HG03066 (cell line): Measurements from ENCODE around the gene KAZN.

Experiments used
- ATAC-seq: cut with Tn5 transposase; IDR thresholded peaks from one replicate; pipeline ENCODE4 v1.9.1; 2021; ENCODE audit warnings: low read depth; ENCODE audit not compliant: unreplicated experiment

Gene KAZN

GRCh38 chr1:14583788-14584187, 14.7 kb upstream of the KAZN start:
- ATAC-seq, result no peak

- ATAC-seq, result no peak
These were observed 12.8 kb upstream of the KAZN start for GRCh38 chr1:14585728-14586127.

GRCh38 chr1:14590411-14591180, 7.9 kb upstream of the KAZN start:
- ATAC-seq, result no peak

GRCh38 chr1:14591600-14591999, 6.9 kb upstream of the KAZN start:
- no peak for ATAC-seq

DNA sequence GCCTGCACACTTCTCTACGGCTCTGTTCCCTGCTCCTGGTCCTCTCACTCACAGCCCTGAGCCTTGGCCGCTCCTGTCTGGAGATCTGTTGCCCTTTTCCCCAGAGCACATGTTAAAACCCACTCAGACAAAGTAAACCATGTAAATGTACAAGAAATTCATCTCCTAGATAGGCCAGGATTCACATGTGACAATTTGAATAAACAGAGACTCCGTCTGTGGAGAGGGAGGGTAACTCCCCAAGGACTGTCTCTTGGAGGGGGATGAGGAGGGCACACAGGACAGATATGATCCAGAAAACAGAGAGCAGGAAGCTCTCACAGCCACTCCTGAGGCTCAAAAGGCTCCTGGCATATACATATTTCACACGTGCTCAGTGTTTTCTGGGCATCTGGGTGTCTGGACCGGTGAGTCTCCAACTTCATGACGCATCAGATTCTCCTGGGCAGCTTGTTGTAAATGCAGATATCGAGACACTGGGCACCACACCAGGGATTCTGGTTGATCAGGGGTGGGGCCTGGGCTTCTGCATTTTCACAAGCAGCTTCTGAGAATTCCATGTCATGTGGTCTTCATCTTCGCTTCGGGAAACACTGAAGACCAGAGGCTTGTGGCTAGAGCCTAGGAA, 6.4 kb upstream of the KAZN start:
- no peak for ATAC-seq

GRCh38 chr1:14593302-14593701, 5.2 kb upstream of the KAZN start:
- no peak for ATAC-seq

- ATAC-seq, result no peak
These were observed 4.4 kb upstream of the KAZN start for GRCh38 chr1:14594045-14594444.

GRCh38 chr1:14596591-14596990, 1.9 kb upstream of the KAZN start:
- no peak for ATAC-seq

DNA sequence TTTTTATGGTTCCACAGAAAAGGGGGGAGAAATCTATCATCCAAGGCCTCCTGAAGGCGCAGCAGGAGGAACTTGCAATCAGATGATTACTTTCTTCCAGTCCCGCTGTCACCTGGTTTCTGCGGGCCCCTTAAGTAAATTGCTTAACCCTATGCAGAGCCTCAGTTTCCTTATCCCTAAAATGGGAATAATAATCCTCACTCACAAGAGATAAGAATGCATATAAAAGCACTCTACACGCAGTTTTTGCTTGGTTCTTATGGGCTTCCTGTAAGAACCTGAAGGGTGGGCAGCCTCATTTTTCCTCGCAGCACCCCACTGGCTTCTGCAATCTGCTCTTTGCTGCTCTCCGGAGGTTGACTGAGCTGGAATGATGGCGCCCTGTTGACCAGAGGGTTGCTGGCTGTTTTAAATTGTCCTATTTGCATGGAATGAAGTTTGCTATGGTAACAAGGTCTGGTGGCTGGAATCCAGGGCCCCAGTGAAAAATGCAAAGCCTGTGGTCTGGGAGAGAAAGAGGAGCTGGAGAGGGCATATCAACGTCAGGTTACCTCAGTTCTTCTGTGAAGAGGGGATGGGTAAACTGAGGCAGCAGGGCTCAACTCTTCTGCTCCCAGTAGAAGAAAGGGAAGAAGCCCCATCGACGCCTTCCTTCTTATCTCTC, 1.0 kb upstream of the KAZN start:
- ATAC-seq, result no peak

- ATAC-seq, result no peak
These were observed 433 bp upstream of the KAZN start for GRCh38 chr1:14598007-14598497.

GRCh38 chr1:14599183-14599791, 802 bp downstream of the KAZN start:
- ATAC-seq, result no peak

DNA sequence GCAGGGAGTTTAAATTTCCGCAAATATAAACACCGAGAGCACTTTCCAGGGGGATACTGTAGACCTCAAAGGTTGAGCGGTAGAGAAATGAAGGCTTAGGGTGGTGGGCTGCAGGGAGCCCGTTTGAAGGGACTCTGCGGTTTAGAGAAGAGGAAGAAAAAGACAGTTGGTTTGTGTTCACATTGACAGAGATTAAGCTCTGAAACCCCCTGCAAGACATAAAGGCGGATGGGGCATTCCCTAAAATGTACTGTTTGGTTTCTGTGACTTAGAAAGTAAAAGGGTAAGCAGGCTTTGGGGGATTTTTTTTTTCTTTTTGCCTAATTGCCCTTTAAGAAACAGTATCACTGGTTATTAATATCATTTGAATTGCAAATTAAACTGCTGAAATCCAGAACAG, 1.3 kb downstream of the KAZN start:
- ATAC-seq, result no peak

- no peak for ATAC-seq
These were observed 2.1 kb downstream of the KAZN start for GRCh38 chr1:14600405-14601112.

DNA sequence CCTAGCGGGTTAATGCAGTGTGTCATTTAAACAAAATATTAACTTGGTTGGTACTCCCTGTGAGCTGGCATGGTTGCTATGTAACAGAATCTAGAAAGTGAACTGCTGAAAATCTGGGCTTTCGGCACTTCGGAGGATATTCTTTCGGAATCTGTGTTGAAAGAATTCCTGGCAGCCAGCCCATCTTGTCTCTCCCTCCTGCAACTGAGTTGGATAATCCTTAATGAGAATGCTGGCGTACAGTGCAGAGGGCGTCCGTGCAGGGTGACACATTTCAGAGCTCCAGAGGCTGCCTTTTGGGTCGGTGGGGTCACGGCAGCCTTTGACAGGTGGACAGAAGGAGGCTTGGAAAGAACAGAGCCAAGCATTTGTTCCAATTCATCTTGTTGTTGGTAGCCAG, 3.7 kb downstream of the KAZN start:
- no peak for ATAC-seq

- no peak for ATAC-seq
These were observed 5.2 kb downstream of the KAZN start for GRCh38 chr1:14603645-14604044.

DNA sequence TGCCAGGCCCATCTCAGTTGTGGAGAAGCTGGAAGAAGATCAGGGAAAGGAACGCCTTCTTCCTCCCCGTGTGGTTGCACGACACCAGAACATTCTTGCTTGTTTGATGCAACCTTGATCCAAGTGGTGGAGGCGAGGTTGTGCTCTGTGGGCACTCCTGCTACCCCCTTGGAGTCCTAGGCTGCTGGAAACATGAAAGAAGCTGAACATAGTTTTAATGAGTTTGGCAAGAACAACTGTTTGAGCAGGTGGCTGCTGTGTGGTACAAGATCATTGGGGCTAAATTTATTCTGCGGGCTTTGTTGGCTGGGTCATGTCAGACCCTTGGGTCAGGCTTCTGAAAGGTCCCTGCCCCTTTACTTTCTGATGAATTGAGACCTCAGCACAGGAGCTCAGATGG, 5.9 kb downstream of the KAZN start:
- ATAC-seq, result no peak

- no peak for ATAC-seq
These were observed 7.5 kb downstream of the KAZN start for GRCh38 chr1:14605945-14606344.

DNA sequence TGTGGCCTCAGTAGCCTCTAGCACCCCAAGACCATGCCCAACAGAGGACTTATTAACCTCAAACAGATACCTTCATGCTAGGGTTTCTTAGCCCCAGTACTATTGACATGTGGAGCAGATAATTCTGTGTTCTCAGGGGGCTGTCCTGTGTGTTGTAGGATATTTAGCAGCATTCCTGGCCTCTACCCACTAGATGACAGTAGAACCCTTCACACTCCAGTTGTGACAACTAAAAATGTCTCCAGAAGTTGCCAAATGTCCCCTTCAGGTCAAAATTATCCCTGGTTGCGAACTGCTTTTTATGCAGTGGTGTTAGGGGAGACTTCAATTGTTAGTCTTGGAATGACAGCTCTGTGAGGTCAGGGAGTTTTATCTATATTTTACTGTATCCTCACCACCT, 8.1 kb downstream of the KAZN start:
- no peak for ATAC-seq

- ATAC-seq, result no peak
These were observed 8.8 kb downstream of the KAZN start for GRCh38 chr1:14607295-14607694.

DNA sequence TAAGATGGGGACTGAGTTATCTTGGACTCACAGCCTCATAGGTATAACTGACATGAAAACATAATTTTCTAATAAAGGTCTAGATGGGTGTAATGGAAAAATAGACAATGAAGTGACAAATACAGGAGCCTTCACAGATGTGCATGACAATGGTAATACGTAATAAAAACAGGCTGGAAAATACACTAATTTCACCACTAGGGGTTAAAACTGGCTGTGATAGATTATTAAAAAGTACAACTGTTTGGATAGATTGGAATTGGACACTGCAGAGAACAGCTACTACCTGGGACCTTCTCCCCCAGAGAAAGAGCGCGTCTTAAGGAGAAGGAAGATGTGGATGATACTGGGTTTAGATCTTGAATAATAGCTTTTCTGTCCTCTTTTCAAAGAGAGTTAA, 9.8 kb downstream of the KAZN start:
- no peak for ATAC-seq

- no peak for ATAC-seq
These were observed 12.3 kb downstream of the KAZN start for GRCh38 chr1:14610761-14611160.
